GM23338 (cell line): ENCODE measurements around the gene ZC3H6. TPM values are rescaled to one million over a fixed set of nuclear protein-coding genes. Genes with fewer than 3 reads are reported as not detected.

Source experiments
- ATAC-seq: fragments of 200-7000 bp; cut with Tn5 transposase; 3 replicates; pipeline ENCODE4 v1.9.1; 2020
- DNase-seq: peaks from one replicate; pipeline ENCODE4 v3.0.0-alpha.2; 2015; ENCODE audit warnings: low spot score
- H2AFZ ChIP-seq: fragments of 200-600 bp; sonication (generic); 2 replicates; pipeline ENCODE4 v1.8.0; 2016; ENCODE audit warnings: antibody characterized with exemption, mild to moderate bottlenecking, moderate library complexity
- H3F3A ChIP-seq: fragments of 200-600 bp; sonication (generic); replicated peaks from 2 replicates; pipeline ENCODE4 v1.8.0; 2017; ENCODE audit warnings: antibody characterized with exemption, mixed run types, low read depth
- H3K27ac ChIP-seq: fragments of 200-600 bp; sonication (generic); 2 replicates; pipeline ENCODE4 v1.6.1; 2016; ENCODE audit warnings: low read depth
- H3K27me3 ChIP-seq: fragments of 200-600 bp; sonication (generic); 2 replicates; pipeline ENCODE4 v1.8.0; 2016; ENCODE audit warnings: mild to moderate bottlenecking, mixed run types, moderate library complexity; ENCODE audit not compliant: insufficient read depth
- H3K36me3 ChIP-seq: fragments of 200-600 bp; sonication (generic); 2 replicates; pipeline ENCODE4 v1.8.0; 2016; ENCODE audit warnings: mild to moderate bottlenecking; ENCODE audit not compliant: insufficient read depth
- H3K4me1 ChIP-seq: fragments of 200-600 bp; sonication (generic); 2 replicates; pipeline ENCODE4 v1.8.0; 2016; ENCODE audit warnings: mild to moderate bottlenecking, moderate library complexity; ENCODE audit not compliant: insufficient read depth
- H3K4me2 ChIP-seq: fragments of 200-600 bp; sonication (generic); 2 replicates; pipeline ENCODE4 v1.7.1; 2017; ENCODE audit warnings: mixed run types
- H3K4me3 ChIP-seq: fragments of 200-600 bp; sonication (generic); 2 replicates; pipeline ENCODE4 v1.6.1; 2016; ENCODE audit warnings: mixed run types
- H3K79me2 ChIP-seq: fragments of 200-600 bp; sonication (generic); replicated peaks from 2 replicates; pipeline ENCODE4 v1.8.0; 2017; ENCODE audit warnings: mild to moderate bottlenecking; ENCODE audit not compliant: insufficient read depth
- H3K9me2 ChIP-seq: fragments of 200-600 bp; sonication (generic); 2 replicates; pipeline ENCODE4 v1.8.0; 2017; ENCODE audit not compliant: insufficient read depth
- H4K20me1 ChIP-seq: fragments of 200-600 bp; sonication (generic); replicated peaks from 2 replicates; pipeline ENCODE4 v1.8.0; 2017; ENCODE audit warnings: mild to moderate bottlenecking; ENCODE audit not compliant: insufficient read depth
- H3K27ac Mint-ChIP-seq: 2 replicates; pipeline ENCODE4 v1.8.0; 2020; ENCODE audit warnings: inconsistent platforms, mild to moderate bottlenecking, moderate library complexity, mixed read lengths
- H3K27me3 Mint-ChIP-seq: 3 replicates; pipeline ENCODE4 v1.8.0; 2022; ENCODE audit warnings: low read depth, mild to moderate bottlenecking, moderate library complexity, mixed read lengths, inconsistent platforms; ENCODE audit not compliant: insufficient read depth, poor library complexity
- H3K36me3 Mint-ChIP-seq: 3 replicates; pipeline ENCODE4 v1.8.0; 2021; ENCODE audit warnings: low read depth, mild to moderate bottlenecking, inconsistent platforms, moderate library complexity, mixed read lengths
- H3K4me1 Mint-ChIP-seq: 3 replicates; pipeline ENCODE4 v1.8.0; 2020; ENCODE audit warnings: mild to moderate bottlenecking, inconsistent platforms, mixed read lengths
- H3K4me3 Mint-ChIP-seq: 3 replicates; pipeline ENCODE4 v1.8.0; 2021; ENCODE audit warnings: moderate library complexity, mild to moderate bottlenecking, inconsistent platforms, mixed read lengths
- H3K9me3 Mint-ChIP-seq: 3 replicates; pipeline ENCODE4 v1.8.0; 2020; ENCODE audit warnings: moderate library complexity, mild to moderate bottlenecking, inconsistent platforms, mixed read lengths
- CREB1 ChIP-seq: fragments of 250-450 bp; sonication (Bioruptor Pico); IDR thresholded peaks from 2 replicates; pipeline ENCODE4 v1.5.0; 2020; ENCODE audit warnings: low read depth, mild to moderate bottlenecking, moderate library complexity
- EZH2 ChIP-seq: fragments of 200-600 bp; sonication (generic); IDR thresholded peaks from one replicate; pipeline ENCODE4 v1.8.0; 2017; ENCODE audit warnings: antibody characterized with exemption, mild to moderate bottlenecking, low read depth; ENCODE audit not compliant: unreplicated experiment
- EZH2phosphoT487 ChIP-seq: fragments of 200-600 bp; sonication (generic); IDR thresholded peaks from one replicate; pipeline ENCODE4 v1.8.1; 2018; ENCODE audit warnings: antibody characterized with exemption; ENCODE audit not compliant: unreplicated experiment
- JUNB ChIP-seq: IDR thresholded peaks from one replicate; pipeline ENCODE4 v1.6.1; 2016; ENCODE audit warnings: antibody characterized with exemption; ENCODE audit not compliant: unreplicated experiment
- NANOG ChIP-seq: IDR thresholded peaks from 2 replicates; pipeline ENCODE4 v1.6.1; 2016; ENCODE audit warnings: antibody characterized with exemption, borderline replicate concordance
- POLR2AphosphoS5 ChIP-seq: IDR thresholded peaks from 2 replicates; pipeline ENCODE4 v1.6.1; 2016; ENCODE audit warnings: antibody characterized with exemption, low read depth
- STAT1 ChIP-seq: IDR thresholded peaks from one replicate; pipeline ENCODE4 v1.6.1; 2016; ENCODE audit warnings: antibody characterized with exemption; ENCODE audit not compliant: unreplicated experiment
- ZNF114 ChIP-seq: fragments of 250-450 bp; sonication (Bioruptor Pico); IDR thresholded peaks from 2 replicates; pipeline ENCODE4 v1.5.0; 2020; ENCODE audit warnings: mild to moderate bottlenecking, moderate library complexity
- ZNF331 ChIP-seq: fragments of 250-450 bp; sonication (Bioruptor Pico); IDR thresholded peaks from 2 replicates; pipeline ENCODE4 v1.5.0; 2020; ENCODE audit warnings: low read depth, mild to moderate bottlenecking, moderate library complexity
- polyA plus RNA-seq: library from polyadenylated mRNA; unstranded; fragments of >200 nt; fragmentation: Nextera tagmentation; extraction: Ambion mirVana; gene quantifications from 2 replicates; pipeline ENCODE4 v1.2.1, GENCODE V29; 2016
- total RNA-seq: library from RNA; depleted of rRNA; stranded (reverse); fragments of >200 nt; shearing (Covaris generic); gene quantifications from 2 replicates; pipeline ENCODE4 v1.2.3, GENCODE V29; 2014
- TF ChIP-seq, protein P1 (sequence below): IDR thresholded peaks from one replicate; pipeline ENCODE4 v1.6.1; 2018; ENCODE audit warnings: antibody characterized with exemption; ENCODE audit not compliant: unreplicated experiment
- TF ChIP-seq, protein P2 (sequence below), 2 experiments: fragments of 200-600 bp in 1 of 2; sonication (generic) in 1 of 2; conservative IDR thresholded peaks; 2 replicates each; pipeline versions ENCODE4 v1.5.1 to v1.6.1; 2016 to 2017; ENCODE audit warnings: antibody characterized with exemption in 2 of 2, low read depth in 2 of 2, mild to moderate bottlenecking in 2 of 2, moderate library complexity in 1 of 2
- TF ChIP-seq, protein P3 (sequence below): IDR thresholded peaks from 2 replicates; pipeline ENCODE4 v1.6.1; 2016; ENCODE audit warnings: antibody characterized with exemption
- TF ChIP-seq, protein P4 (sequence below): fragments of 250-450 bp; sonication (Bioruptor Pico); IDR thresholded peaks from 2 replicates; pipeline ENCODE4 v1.5.0; 2020; ENCODE audit warnings: mild to moderate bottlenecking, moderate library complexity

Gene ZC3H6
- total and polyA plus RNA-seq, 2 experiments from 2014 or later, result 4.9 to 8.0 TPM

DNA sequence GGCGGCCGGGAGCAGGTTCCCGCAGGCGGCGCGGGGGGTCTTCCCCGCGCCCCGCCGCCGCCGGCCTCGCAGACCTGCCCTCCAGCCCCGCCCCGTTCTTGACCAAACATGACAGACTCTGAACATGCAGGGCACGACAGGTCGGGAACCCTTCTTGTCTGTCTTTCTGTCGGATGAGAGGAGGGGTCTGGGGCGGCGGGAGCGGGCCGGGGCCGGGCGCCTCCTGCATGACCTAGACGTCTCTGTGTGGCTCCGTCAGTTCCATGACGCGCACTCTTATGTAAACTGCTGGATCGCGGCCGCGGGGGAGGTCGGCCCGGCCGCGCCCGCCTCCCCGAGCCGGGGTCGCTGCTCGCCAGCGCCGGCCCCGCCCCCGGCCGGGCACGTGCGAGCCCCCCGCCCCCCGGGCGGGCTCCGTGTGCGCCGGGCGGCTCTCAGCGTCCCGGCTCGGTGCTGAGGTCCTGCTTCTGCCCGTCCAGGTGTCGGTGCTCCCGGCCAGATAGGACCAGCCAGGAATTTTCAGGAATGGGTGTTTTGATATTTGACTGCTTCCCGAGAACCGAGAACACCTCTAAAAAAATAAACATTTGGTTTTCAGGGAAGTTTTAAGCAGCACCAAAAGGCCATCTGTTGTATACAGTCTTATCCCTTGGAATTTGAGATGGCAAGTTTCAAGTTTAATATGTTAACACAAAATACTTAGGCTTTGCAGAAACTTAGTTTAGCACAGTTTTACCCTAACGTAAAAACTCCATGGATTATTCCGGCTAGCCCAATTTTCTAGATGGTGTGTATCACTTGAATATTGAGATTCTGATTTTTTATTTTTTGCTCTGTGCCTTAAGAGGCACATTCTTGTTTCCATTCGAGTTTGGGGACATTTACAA lies 733 bp downstream of the ZC3H6 start:
- H4K20me1 ChIP-seq, result no peaks in the 10 kb centered on the region
- peak overlapping the region; percentile 88 for H3K4me2 ChIP-seq
- Mint-ChIP-seq H3K4me1 (peaks cover 18% of the 10 kb centered on the region), H3K27me3 (peaks cover 4% of the 10 kb centered on the region), H3K27ac (peak overlapping the region; percentile 98), H3K4me3 (peak overlapping the region; percentile 89), H3K9me3 (no peaks in the 10 kb centered on the region; the same call in 2 of the 3 replicates), H3K36me3 (no peaks in the 10 kb centered on the region)
- H3K4me3 ChIP-seq, result peak overlapping the region; percentile 65
- H3K79me2 ChIP-seq, result no peaks in the 10 kb centered on the region
- no peaks in the 10 kb centered on the region for H3K27me3 ChIP-seq
- H2AFZ ChIP-seq, result peak overlapping the region; percentile 82; the same call in 1 of the 2 replicates
- H3K36me3 ChIP-seq, result no peaks in the 10 kb centered on the region
- TF ChIP-seq, protein P1, sequence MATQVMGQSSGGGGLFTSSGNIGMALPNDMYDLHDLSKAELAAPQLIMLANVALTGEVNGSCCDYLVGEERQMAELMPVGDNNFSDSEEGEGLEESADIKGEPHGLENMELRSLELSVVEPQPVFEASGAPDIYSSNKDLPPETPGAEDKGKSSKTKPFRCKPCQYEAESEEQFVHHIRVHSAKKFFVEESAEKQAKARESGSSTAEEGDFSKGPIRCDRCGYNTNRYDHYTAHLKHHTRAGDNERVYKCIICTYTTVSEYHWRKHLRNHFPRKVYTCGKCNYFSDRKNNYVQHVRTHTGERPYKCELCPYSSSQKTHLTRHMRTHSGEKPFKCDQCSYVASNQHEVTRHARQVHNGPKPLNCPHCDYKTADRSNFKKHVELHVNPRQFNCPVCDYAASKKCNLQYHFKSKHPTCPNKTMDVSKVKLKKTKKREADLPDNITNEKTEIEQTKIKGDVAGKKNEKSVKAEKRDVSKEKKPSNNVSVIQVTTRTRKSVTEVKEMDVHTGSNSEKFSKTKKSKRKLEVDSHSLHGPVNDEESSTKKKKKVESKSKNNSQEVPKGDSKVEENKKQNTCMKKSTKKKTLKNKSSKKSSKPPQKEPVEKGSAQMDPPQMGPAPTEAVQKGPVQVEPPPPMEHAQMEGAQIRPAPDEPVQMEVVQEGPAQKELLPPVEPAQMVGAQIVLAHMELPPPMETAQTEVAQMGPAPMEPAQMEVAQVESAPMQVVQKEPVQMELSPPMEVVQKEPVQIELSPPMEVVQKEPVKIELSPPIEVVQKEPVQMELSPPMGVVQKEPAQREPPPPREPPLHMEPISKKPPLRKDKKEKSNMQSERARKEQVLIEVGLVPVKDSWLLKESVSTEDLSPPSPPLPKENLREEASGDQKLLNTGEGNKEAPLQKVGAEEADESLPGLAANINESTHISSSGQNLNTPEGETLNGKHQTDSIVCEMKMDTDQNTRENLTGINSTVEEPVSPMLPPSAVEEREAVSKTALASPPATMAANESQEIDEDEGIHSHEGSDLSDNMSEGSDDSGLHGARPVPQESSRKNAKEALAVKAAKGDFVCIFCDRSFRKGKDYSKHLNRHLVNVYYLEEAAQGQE, result no peak
- peak; percentile 58; the same call in 1 of the 2 replicates for TF ChIP-seq CREB1 (CRISPR knock-in tag)
- no peak for TF ChIP-seq STAT1
- TF ChIP-seq EZH2phosphoT487, result no peak
- TF ChIP-seq, protein P2, sequence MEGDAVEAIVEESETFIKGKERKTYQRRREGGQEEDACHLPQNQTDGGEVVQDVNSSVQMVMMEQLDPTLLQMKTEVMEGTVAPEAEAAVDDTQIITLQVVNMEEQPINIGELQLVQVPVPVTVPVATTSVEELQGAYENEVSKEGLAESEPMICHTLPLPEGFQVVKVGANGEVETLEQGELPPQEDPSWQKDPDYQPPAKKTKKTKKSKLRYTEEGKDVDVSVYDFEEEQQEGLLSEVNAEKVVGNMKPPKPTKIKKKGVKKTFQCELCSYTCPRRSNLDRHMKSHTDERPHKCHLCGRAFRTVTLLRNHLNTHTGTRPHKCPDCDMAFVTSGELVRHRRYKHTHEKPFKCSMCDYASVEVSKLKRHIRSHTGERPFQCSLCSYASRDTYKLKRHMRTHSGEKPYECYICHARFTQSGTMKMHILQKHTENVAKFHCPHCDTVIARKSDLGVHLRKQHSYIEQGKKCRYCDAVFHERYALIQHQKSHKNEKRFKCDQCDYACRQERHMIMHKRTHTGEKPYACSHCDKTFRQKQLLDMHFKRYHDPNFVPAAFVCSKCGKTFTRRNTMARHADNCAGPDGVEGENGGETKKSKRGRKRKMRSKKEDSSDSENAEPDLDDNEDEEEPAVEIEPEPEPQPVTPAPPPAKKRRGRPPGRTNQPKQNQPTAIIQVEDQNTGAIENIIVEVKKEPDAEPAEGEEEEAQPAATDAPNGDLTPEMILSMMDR (conservative IDR thresholded peaks at IDR 0.05; ENCODE audit: low read depth in 2 of 2), result no peak
- TF ChIP-seq JUNB, result no peak
- TF ChIP-seq NANOG, result no peak
- TF ChIP-seq, protein P3, sequence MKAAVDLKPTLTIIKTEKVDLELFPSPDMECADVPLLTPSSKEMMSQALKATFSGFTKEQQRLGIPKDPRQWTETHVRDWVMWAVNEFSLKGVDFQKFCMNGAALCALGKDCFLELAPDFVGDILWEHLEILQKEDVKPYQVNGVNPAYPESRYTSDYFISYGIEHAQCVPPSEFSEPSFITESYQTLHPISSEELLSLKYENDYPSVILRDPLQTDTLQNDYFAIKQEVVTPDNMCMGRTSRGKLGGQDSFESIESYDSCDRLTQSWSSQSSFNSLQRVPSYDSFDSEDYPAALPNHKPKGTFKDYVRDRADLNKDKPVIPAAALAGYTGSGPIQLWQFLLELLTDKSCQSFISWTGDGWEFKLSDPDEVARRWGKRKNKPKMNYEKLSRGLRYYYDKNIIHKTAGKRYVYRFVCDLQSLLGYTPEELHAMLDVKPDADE, result no peak
- TF ChIP-seq, protein P4, sequence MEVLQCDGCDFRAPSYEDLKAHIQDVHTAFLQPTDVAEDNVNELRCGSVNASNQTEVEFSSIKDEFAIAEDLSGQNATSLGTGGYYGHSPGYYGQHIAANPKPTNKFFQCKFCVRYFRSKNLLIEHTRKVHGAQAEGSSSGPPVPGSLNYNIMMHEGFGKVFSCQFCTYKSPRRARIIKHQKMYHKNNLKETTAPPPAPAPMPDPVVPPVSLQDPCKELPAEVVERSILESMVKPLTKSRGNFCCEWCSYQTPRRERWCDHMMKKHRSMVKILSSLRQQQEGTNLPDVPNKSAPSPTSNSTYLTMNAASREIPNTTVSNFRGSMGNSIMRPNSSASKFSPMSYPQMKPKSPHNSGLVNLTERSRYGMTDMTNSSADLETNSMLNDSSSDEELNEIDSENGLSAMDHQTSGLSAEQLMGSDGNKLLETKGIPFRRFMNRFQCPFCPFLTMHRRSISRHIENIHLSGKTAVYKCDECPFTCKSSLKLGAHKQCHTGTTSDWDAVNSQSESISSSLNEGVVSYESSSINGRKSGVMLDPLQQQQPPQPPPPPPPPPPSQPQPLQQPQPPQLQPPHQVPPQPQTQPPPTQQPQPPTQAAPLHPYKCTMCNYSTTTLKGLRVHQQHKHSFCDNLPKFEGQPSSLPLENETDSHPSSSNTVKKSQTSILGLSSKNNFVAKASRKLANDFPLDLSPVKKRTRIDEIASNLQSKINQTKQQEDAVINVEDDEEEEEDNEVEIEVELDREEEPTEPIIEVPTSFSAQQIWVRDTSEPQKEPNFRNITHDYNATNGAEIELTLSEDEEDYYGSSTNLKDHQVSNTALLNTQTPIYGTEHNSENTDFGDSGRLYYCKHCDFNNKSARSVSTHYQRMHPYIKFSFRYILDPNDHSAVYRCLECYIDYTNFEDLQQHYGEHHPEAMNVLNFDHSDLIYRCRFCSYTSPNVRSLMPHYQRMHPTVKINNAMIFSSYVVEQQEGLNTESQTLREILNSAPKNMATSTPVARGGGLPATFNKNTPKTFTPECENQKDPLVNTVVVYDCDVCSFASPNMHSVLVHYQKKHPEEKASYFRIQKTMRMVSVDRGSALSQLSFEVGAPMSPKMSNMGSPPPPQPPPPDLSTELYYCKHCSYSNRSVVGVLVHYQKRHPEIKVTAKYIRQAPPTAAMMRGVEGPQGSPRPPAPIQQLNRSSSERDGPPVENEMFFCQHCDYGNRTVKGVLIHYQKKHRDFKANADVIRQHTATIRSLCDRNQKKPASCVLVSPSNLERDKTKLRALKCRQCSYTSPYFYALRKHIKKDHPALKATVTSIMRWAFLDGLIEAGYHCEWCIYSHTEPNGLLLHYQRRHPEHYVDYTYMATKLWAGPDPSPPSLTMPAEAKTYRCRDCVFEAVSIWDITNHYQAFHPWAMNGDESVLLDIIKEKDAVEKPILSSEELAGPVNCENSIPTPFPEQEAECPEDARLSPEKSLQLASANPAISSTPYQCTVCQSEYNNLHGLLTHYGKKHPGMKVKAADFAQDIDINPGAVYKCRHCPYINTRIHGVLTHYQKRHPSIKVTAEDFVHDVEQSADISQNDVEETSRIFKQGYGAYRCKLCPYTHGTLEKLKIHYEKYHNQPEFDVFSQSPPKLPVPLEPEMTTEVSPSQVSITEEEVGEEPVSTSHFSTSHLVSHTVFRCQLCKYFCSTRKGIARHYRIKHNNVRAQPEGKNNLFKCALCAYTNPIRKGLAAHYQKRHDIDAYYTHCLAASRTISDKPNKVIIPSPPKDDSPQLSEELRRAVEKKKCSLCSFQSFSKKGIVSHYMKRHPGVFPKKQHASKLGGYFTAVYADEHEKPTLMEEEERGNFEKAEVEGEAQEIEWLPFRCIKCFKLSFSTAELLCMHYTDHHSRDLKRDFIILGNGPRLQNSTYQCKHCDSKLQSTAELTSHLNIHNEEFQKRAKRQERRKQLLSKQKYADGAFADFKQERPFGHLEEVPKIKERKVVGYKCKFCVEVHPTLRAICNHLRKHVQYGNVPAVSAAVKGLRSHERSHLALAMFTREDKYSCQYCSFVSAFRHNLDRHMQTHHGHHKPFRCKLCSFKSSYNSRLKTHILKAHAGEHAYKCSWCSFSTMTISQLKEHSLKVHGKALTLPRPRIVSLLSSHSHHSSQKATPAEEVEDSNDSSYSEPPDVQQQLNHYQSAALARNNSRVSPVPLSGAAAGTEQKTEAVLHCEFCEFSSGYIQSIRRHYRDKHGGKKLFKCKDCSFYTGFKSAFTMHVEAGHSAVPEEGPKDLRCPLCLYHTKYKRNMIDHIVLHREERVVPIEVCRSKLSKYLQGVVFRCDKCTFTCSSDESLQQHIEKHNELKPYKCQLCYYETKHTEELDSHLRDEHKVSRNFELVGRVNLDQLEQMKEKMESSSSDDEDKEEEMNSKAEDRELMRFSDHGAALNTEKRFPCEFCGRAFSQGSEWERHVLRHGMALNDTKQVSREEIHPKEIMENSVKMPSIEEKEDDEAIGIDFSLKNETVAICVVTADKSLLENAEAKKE (CRISPR knock-in tag), result no peak
- peak; percentile 59; the same call in 1 of the 2 replicates for TF ChIP-seq POLR2AphosphoS5
- TF ChIP-seq EZH2, result no peak
- no peak for TF ChIP-seq ZNF114 (CRISPR knock-in tag)
- no peak for TF ChIP-seq ZNF331
- peak; percentile 77 for ATAC-seq
- H3K9me2 ChIP-seq, result no peaks in the 10 kb centered on the region
- H3K4me1 ChIP-seq, result peaks cover 7% of the 10 kb centered on the region; the same call in 1 of the 2 replicates
- DNase-seq, result peak; percentile 86
- peak overlapping the region; percentile 100 for H3K27ac ChIP-seq
- no peaks in the 10 kb centered on the region for H3F3A ChIP-seq
